ENCODE results near the gene IRS1. TPM values are rescaled to one million over a fixed set of nuclear protein-coding genes. Genes with fewer than 3 reads are reported as not detected.
A peak's percentile ranks its signal among the peaks of the same experiment; 100 is the strongest.

IRS1 gene
- total and polyA plus RNA-seq, 2 experiments from 2014 or later, result 4.1 to 40.4 TPM

DNA sequence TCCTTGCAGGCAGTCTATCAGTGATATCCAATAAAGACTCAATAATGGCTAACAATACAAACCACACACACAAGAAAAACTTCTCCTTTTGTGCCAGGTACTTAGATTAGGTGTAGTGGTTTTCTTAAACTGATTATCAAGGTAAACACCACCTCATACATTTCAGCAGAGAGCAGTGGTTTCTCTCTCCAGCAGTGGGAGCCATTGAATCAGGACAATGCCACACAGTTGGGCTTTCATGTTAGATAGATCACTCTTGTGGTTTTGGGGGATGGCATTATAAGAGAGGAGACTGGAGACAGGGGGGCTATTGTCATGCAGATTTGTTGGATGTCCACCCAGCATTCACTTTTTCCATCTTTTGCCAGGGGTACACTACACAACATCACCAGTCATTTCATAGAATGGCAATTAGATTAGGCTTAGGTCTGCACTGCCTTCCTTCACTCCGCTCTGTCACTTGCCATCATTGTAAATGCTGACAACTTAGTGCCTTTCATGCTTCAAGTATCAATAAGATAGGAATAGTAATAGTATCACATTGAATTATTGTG is 13.6 kb upstream of the IRS1 start:
- Histone ChIP-seq H3K4me3 (no peak overlapping the region), H3K4me1 (ENCODE audit: low read depth) (no peaks in the 10 kb centered on the region), H3K27me3 (no peaks in the 10 kb centered on the region), H3K27ac (no peak overlapping the region), H3K36me3 (no peaks in the 10 kb centered on the region), H3K9me3 (ENCODE audit: low read depth) (no peaks in the 10 kb centered on the region)
- DNase-seq (ENCODE audit: low read depth in 1 of 2, low spot score in 1 of 2), result no peak
- TF ChIP-seq, protein P1, sequence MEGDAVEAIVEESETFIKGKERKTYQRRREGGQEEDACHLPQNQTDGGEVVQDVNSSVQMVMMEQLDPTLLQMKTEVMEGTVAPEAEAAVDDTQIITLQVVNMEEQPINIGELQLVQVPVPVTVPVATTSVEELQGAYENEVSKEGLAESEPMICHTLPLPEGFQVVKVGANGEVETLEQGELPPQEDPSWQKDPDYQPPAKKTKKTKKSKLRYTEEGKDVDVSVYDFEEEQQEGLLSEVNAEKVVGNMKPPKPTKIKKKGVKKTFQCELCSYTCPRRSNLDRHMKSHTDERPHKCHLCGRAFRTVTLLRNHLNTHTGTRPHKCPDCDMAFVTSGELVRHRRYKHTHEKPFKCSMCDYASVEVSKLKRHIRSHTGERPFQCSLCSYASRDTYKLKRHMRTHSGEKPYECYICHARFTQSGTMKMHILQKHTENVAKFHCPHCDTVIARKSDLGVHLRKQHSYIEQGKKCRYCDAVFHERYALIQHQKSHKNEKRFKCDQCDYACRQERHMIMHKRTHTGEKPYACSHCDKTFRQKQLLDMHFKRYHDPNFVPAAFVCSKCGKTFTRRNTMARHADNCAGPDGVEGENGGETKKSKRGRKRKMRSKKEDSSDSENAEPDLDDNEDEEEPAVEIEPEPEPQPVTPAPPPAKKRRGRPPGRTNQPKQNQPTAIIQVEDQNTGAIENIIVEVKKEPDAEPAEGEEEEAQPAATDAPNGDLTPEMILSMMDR (IDR thresholded peaks at IDR 0.05; ENCODE audit: low read depth, low read length), result peak; percentile 45

DNA sequence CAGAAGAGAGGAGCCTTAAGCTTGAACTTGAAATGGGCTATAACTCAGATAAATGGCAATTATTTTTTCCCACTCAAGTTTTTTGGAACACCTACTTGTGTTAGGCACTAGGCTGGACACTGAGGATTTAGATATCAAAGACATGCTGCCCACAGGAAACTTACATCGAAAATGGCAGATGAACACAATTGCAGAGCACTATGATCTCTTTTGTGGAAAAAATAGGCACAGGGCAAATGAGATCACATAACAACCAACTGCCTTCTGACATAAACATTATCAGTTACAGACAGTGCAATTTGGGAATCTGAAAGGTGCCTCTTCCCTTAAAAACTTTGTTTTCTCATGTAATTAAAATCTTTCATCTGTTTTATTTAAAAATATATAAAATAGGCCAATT is 3.8 kb upstream of the IRS1 start:
- TF ChIP-seq, protein P1 (IDR thresholded peaks at IDR 0.05; ENCODE audit: low read depth, low read length), result no peak
- no peak for DNase-seq (ENCODE audit: low read depth in 1 of 2, low spot score in 1 of 2)
- no peak overlapping the region for H3K27ac ChIP-seq
- H3K9me3 ChIP-seq (ENCODE audit: low read depth), result no peaks in the 10 kb centered on the region
- no peaks in the 10 kb centered on the region for H3K27me3 ChIP-seq
- H3K4me3 ChIP-seq, result no peak overlapping the region
- H3K36me3 ChIP-seq, result no peaks in the 10 kb centered on the region
- H3K4me1 ChIP-seq (ENCODE audit: low read depth), result peaks cover 3% of the 10 kb centered on the region

DNA sequence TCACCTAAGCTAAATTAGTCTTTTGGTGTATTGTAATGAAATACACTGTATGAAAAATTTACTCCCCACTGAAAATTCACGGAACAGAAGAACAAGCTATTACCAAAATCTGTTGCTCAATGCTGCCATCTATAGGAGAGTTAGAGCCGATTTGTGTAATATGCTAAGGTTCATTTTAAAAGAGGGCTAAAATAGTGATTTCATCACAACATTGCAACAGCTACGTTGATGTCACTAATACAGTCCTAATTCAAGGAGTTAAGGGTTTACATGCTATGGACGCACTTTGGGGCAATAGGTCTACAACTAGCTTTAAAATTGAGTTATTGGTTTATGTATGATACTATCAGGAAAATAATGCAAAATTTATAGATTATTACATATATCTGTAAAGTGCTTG is 3.0 kb upstream of the IRS1 start:
- no peaks in the 10 kb centered on the region for H3K9me3 ChIP-seq (ENCODE audit: low read depth)
- no peak overlapping the region for H3K27ac ChIP-seq
- DNase-seq (ENCODE audit: low read depth in 1 of 2, low spot score in 1 of 2), result peak; percentile 79 to 93
- TF ChIP-seq, protein P1 (IDR thresholded peaks at IDR 0.05; ENCODE audit: low read depth, low read length), result peak; percentile 65
- H3K4me1 ChIP-seq (ENCODE audit: low read depth), result peaks cover 3% of the 10 kb centered on the region
- no peaks in the 10 kb centered on the region for H3K27me3 ChIP-seq
- no peaks in the 10 kb centered on the region for H3K36me3 ChIP-seq
- H3K4me3 ChIP-seq, result no peak overlapping the region

DNA sequence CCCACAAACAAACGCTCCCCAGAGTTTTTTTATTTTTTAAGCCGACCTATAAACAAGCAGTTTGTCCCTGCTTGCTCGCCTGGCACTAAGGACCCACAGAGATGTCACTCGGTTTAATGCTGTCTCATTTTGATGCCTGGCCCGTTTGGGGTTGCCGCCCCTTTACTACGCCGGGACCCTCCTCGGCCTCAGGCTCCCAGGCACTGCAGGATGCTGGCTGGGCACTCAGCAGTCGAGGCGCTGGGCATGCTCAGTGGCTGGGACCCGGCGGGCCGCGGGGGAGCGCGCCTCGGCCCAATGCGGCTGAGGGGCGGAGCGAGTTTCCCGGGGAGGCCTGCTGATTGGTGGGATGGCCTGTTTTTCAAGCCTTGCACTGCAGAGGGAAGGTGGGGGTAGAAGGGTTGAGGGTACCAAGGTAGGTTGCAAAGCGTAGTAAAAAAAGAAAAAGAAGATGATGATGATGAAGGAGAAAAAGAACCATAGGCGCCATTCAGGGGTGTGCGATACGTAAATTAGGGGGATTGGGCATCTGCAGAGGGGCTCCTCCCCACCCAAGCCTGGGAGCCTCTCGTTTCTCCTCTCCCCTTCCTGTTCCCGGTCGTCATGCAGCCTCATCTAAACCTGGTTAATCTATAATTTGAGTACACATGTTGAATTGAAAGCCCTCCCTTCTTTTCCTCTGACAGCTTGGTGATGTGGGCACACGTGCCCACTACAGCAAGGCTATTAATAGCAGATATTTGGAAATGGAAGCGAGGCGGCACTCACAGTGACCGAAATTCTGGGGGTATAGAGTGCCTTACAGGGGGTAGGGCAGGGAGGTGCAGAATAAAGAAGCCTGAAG is 1.5 kb upstream of the IRS1 start:
- Histone ChIP-seq H3K4me3 (peak overlapping the region; percentile 92), H3K27ac (no peak overlapping the region), H3K36me3 (no peaks in the 10 kb centered on the region), H3K9me3 (ENCODE audit: low read depth) (no peaks in the 10 kb centered on the region), H3K27me3 (no peaks in the 10 kb centered on the region), H3K4me1 (ENCODE audit: low read depth) (peaks cover 3% of the 10 kb centered on the region)
- TF ChIP-seq, protein P1 (IDR thresholded peaks at IDR 0.05; ENCODE audit: low read depth, low read length), result no peak
- DNase-seq (ENCODE audit: low read depth in 1 of 2, low spot score in 1 of 2), result peak; percentile 86 to 94

DNA sequence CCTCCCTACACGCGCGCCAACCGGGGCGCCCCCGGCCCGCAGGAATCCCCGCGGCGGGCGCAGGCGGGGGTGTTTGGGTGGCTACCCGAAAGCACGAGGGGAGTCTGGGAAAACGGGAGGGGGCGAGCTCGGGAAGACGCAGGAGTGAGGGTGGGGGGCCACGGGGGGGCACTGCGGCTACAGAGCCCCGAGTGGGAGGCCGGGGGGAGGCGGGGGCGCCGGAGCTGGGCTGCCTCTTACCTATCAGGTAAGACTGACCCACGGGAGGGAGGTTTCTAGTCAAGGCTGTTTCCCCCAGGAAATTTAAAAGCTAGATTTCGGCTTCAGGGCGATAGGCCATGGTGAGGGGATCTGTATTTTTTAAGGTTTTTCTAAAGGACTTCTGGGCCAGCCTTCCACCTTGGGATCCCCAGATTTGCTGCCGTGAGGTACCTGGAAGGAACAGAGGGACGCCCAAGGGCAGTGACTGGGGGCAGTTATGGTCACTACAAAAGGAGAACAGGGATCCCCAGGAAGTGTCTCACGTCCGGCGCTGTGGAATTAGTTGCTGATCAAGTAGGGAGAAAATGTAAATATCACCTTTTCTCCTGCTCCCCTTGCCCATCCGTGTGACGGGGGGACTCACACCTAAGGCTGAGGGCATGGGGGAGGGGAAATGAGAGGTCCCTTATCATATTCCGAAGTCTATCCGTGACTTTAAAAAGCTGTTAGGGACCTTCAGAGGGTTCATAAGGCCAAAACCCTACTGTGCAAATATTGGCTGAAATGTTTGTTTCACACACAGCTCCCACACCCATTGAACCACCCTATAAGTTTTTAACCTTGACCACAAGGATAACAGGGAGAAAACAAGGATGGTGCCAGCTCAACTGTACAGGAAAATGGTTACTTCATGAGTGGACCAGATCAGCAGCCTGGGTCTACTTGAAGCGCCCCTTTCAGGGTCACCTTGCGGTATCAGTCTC is 638 bp upstream of the IRS1 start:
- H3K4me1 ChIP-seq (ENCODE audit: low read depth), result peaks cover 10% of the 10 kb centered on the region
- TF ChIP-seq, protein P1 (IDR thresholded peaks at IDR 0.05; ENCODE audit: low read depth, low read length), result no peak
- H3K27me3 ChIP-seq, result no peaks in the 10 kb centered on the region
- no peak for DNase-seq (ENCODE audit: low read depth in 1 of 2, low spot score in 1 of 2)
- H3K4me3 ChIP-seq, result peak overlapping the region; percentile 92
- peak overlapping the region; percentile 65 for H3K27ac ChIP-seq
- H3K9me3 ChIP-seq (ENCODE audit: low read depth), result no peaks in the 10 kb centered on the region
- no peaks in the 10 kb centered on the region for H3K36me3 ChIP-seq

All from cardiac muscle cell (in vitro differentiated cells and primary cell).